Neural crest cell (in vitro differentiated cells): ENCODE measurements around the gene TBC1D13. TPM values are rescaled to one million over a fixed set of nuclear protein-coding genes. Genes with fewer than 3 reads are reported as not detected.

Source experiments
- DNase-seq: peaks from one replicate; pipeline ENCODE4 v3.0.0; 2021; ENCODE audit warnings: low read depth, mixed read lengths, low spot score
- H3K27ac Mint-ChIP-seq: one replicate; pipeline ENCODE4 v1.8.0; 2021; ENCODE audit warnings: mild to moderate bottlenecking, mixed read lengths; ENCODE audit not compliant: unreplicated experiment
- H3K27me3 Mint-ChIP-seq: 2 replicates; pipeline ENCODE4 v1.8.0; 2021; ENCODE audit warnings: low read depth, mild to moderate bottlenecking, mixed read lengths
- H3K36me3 Mint-ChIP-seq: 2 replicates; pipeline ENCODE4 v1.8.0; 2021; ENCODE audit warnings: low read depth, mild to moderate bottlenecking, mixed read lengths
- H3K4me1 Mint-ChIP-seq: 2 replicates; pipeline ENCODE4 v1.8.0; 2021; ENCODE audit warnings: mixed read lengths
- H3K4me3 Mint-ChIP-seq: one replicate; pipeline ENCODE4 v1.8.0; 2021; ENCODE audit warnings: mild to moderate bottlenecking, mixed read lengths
- H3K9me3 Mint-ChIP-seq: 2 replicates; pipeline ENCODE4 v1.8.0; 2021; ENCODE audit warnings: mixed read lengths
- CTCF ChIP-seq: fragments of 200-600 bp; sonication (generic); conservative IDR thresholded peaks from 2 replicates; pipeline ENCODE4 v1.5.0; 2021; ENCODE audit warnings: antibody characterized with exemption, mild to moderate bottlenecking
- long read RNA-seq: library from polyadenylated mRNA; unstranded; transcript quantifications from one replicate; pipeline ENCODE4 v2.0.0, GENCODE V29; 2020
- total RNA-seq: library from RNA; stranded (reverse); gene quantifications from 2 replicates; pipeline ENCODE4 v1.2.1, GENCODE V29; 2021

Gene TBC1D13
- total RNA-seq, result 28.9 and 32.3 TPM in 2 replicates
- long read RNA-seq, transcript TBC1D13-202 (12 exons, 3,906 nt), result major isoform, 8 of 16 reads
- long read RNA-seq, partial matches to known transcripts, result 6 of 16 reads
- long read RNA-seq, other reads (novel, unspliced or antisense), result 2 of 16 reads

- TF ChIP-seq CTCF, result no peak
- peak within 1 kb of the TSS; percentile 96 for H3K27ac Mint-ChIP-seq
- no peaks in the 10 kb centered on the region for H3K36me3 Mint-ChIP-seq
- peak within 1 kb of the TSS; percentile 94 for H3K4me3 Mint-ChIP-seq
- peaks cover 15% of the 10 kb centered on the region for H3K4me1 Mint-ChIP-seq
- DNase-seq, result peak; percentile 85
- no peaks in the 10 kb centered on the region for H3K27me3 Mint-ChIP-seq
- no peaks in the 10 kb centered on the region for H3K9me3 Mint-ChIP-seq
Observed at GRCh38 chr9:128786681-128787601, at the start of gene TBC1D13. TSS of gene TBC1D13 (plus strand) at chr9:128787253. CDS start at chr9:128787354, 101 bp downstream.

- H3K27ac Mint-ChIP-seq, result peak overlapping the region; percentile 67
- H3K36me3 Mint-ChIP-seq, result no peaks in the 10 kb centered on the region
- H3K4me3 Mint-ChIP-seq, result no peak overlapping the region
- H3K9me3 Mint-ChIP-seq, result no peaks in the 10 kb centered on the region
- no peak for TF ChIP-seq CTCF
- H3K4me1 Mint-ChIP-seq, result no peaks in the 10 kb centered on the region
- DNase-seq, result no peak
- no peaks in the 10 kb centered on the region for H3K27me3 Mint-ChIP-seq
Observed at GRCh38 chr9:128742401-128742800, 44.7 kb upstream of the TBC1D13 start.

- H3K4me3 Mint-ChIP-seq, result no peak overlapping the region
- DNase-seq, result no peak
- no peak for TF ChIP-seq CTCF
- no peaks in the 10 kb centered on the region for H3K4me1 Mint-ChIP-seq
- H3K36me3 Mint-ChIP-seq, result no peaks in the 10 kb centered on the region
- no peaks in the 10 kb centered on the region for H3K9me3 Mint-ChIP-seq
- no peaks in the 10 kb centered on the region for H3K27me3 Mint-ChIP-seq
- H3K27ac Mint-ChIP-seq, result no peak overlapping the region
Observed at GRCh38 chr9:128743421-128743820, 43.6 kb upstream of the TBC1D13 start.

GRCh38 chr9:128747241-128747640 is 39.8 kb upstream of the TBC1D13 start:
- no peaks in the 10 kb centered on the region for H3K36me3 Mint-ChIP-seq
- H3K4me1 Mint-ChIP-seq, result no peaks in the 10 kb centered on the region
- H3K27me3 Mint-ChIP-seq, result no peaks in the 10 kb centered on the region
- H3K4me3 Mint-ChIP-seq, result no peak overlapping the region
- H3K9me3 Mint-ChIP-seq, result no peaks in the 10 kb centered on the region
- no peak for DNase-seq
- peak overlapping the region; percentile 43 for H3K27ac Mint-ChIP-seq
- TF ChIP-seq CTCF, result no peak

GRCh38 chr9:128750926-128751595 is 36.0 kb upstream of the TBC1D13 start:
- Mint-ChIP-seq H3K4me3 (no peak overlapping the region), H3K36me3 (no peaks in the 10 kb centered on the region), H3K9me3 (no peaks in the 10 kb centered on the region), H3K4me1 (no peaks in the 10 kb centered on the region), H3K27me3 (no peaks in the 10 kb centered on the region), H3K27ac (no peak overlapping the region)
- no peak for TF ChIP-seq CTCF
- no peak for DNase-seq
